ENCODE data around the gene QRFP.

GRCh38 chr9:130849356-130849755 is 47.3 kb downstream of the QRFP start:
- no peak for TF ChIP-seq CTCF (IDR thresholded peaks at IDR 0.05; ENCODE audit: borderline replicate concordance, extremely low read depth, low read length, poor library complexity, severe bottlenecking)
- no peak for TF ChIP-seq EZH2 (IDR thresholded peaks at IDR 0.05; ENCODE audit: borderline replicate concordance, low read depth, low read length, severe bottlenecking)

Measured in DND-41 (cell line).